Right forelimb (tissue), 1 donor: Measurements from ENCODE around the gene SOX1.

Source experiments
- DNase-seq: peaks from one replicate; pipeline ENCODE4 v3.0.0-alpha.2; 2018

The SOX1 gene

DNA sequence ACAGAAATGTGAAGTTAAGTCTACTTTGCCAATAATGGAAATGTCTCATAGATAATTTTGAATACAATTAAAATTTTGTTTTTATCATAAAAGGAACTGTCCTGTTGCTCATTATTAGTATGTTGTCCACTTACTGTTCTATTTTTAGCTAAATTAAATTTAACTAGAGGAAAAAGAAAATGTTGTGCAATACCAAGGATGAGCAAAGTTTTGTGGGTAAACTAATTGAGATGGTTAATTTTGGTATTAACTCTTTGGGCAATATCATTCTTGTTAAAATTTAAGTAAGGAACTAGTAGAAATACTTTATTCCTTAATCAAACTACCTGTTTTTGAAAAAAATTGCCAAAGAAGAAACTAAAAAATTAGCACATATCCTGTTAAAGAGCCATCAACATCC, 43.5 kb downstream of the SOX1 start:
- DNase-seq: no peak

DNA sequence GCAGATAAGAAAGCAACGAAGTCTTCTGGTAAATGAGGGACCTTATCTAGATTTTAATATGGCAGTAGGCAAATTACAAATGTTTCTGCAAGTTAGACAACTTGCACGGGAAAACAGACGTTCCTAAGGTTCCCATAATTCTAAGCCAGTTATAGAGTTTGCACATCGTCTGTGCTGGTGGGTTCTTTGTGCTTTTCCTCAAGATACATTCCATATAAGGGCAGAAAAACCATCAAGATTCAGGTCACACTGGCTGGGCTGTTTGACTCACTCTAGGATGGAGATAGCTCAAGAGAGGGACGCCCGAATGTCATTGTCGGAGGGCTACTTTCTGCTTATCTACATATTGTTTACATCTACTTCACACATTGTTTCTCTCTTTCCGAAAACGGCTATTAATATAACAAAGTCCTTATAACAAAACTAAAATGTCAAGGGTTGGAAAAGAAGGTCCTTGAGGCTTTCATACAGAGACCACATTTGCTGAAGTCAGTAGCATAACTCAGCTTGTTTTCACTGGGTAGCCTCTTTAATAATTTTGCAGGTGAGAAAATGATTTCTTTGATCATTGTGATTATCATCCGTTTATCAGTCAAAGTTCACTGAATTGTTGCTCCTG, 44.4 kb downstream of the SOX1 start:
- DNase-seq: no peak

DNA sequence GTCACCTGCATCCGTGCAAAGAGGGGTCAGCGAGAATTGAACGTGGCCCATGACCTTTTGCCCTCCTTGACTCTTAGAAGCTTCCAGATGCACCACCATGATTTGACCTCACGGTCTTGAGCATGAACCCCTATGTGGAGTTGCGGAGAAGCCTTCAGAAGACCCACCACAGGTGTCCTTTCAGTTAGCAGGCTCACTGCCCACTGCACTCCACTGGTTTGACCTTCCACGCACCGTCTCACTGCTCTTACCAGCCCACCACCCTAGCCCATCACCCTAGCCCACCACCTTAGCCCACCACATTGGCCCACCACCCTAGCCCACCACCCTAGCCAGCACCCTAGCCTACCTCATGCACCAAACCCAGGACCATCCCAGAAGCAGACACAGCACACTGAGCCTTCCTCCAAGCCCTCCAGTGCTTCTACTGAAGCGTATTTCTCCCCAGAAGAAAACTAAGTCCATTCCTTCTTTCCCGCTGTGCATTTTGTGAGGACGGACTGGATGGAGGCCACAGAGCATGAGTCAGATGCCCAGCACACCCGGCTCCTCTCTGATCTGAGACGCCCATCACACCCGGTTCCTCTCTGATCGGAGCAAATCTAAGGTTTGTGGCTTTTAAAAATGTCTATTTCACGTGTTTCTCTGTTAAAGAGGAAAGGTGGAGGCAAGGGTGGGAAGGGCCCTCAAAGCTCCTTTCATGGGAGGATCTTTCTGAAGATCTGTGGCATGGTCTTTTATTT, 45.8 kb downstream of the SOX1 start:
- no peak for DNase-seq

DNA sequence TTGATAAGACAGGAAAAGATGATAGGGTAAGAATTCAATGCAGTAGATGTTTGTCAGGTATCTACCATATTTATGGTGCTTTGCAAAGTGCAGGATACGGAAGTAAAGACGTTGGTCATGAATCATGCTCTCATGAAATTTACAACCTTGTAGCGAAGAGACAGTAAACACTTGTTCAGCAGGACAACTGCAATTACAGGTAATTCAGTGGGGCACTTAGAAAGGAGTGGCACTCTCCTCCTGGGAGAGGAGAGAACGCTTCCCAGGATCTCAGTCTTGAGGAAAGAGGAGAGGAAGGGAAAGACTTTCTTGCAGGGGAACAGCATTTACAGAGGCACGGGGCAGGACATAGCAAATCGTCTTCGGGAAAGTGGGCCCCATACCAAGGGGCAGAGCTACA, 46.4 kb downstream of the SOX1 start:
- DNase-seq: no peak

DNA sequence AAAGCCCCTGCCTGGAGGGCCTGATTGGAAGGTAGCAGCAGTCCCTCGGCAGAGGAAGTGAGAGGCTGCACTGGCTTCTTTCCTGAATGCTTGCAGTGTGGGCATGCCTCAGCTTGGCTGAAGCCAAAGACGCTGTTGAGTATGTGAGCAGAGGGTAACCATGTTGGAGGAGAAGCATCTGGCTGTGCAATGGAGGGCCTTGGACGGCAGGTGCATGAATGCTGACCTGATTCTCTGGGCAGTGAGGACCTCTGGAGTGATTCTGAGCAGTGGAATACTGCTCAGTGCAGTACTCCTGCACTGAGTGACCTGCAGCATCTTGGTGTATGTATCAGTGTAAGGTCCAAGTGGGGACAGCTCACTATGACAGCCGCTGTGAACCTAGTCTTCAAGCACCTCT, 46.9 kb downstream of the SOX1 start:
- DNase-seq: no peak

DNA sequence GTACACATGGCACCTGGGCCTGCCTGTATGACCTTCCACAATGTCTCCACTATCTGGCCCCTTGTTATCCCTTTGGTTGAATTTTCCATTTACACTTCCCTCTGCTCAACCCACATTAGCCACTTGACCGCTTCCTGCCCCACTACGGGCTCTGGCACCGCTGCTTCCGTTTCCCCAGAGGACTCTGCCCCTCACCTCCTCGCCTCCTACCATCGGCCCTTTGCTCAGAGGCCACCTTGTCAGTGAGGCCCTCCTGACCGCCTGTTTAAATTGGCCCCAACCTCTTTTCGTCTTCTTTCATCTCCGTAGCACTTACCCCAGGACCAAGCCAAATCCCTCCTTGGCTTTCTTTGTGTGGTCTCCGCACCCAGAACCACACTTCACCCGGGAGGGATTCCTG, 47.4 kb downstream of the SOX1 start:
- no peak for DNase-seq

DNA sequence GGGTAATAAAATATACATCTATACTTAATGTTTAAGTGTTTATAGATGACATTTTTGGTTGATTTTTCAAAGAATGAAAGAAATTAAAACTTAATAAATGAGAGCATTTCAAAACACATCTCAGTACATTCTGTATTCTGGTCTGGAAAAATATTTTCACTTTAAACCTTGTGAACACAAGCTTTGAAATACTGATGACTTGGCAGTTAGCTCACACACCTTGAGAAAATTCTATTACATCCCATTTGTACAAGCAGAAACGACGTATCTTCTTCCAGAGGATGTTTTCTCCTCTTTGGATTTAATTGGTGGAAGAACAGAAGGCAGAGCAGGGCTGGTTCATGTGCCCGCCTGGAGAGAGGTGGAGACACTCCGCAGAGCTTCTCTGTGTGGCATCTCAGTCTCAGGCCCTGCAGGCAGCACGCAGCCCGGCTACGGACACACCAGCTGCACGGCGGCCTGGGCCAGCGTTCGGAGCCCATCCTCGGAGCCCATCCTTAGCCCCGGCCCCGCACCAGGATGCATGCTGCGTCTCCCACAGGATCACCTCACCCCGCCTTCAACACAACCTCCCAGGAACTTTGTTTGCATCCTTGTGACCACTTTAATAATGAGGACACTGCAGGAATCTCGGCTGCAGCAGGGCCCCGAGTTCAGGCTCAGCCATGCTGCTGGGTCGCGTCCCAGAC, 48.6 kb downstream of the SOX1 start:
- no peak for DNase-seq

DNA sequence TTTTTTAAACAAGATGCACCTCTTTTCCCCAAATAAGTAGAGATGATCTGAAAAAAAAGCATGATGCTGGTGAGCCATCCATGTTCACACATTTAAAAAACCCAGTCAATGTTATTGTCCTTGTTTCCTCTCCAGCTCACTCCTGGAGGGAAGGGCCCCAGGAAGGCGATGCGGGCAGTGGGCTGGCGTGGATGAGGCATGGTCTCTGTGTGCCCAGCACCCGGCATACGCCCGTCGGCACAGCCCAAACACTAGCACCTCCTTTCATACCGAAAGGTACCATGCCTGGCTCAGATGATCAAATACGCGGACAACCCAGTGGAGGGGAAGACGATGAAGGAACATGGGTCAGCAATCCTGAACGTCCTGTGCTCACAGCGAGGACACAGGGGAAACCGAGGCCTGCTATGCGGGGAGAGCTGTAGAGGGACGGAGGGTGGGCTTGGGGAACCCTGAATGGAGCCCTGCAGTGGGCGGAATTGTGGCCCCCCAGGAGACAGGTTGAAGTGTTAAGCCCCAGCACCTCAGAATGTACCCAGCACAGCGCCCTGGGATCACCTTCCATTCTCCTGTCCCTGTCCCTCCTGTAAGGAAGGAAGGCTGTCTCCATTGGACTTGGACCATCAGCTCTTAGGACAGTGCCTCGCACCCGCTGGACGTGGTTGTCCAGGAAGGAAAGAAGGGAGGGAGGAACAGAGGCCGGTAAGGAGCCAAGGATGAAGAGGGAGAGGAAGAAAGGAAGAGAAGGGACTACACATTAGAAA, 49.4 kb downstream of the SOX1 start:
- no peak for DNase-seq

DNA sequence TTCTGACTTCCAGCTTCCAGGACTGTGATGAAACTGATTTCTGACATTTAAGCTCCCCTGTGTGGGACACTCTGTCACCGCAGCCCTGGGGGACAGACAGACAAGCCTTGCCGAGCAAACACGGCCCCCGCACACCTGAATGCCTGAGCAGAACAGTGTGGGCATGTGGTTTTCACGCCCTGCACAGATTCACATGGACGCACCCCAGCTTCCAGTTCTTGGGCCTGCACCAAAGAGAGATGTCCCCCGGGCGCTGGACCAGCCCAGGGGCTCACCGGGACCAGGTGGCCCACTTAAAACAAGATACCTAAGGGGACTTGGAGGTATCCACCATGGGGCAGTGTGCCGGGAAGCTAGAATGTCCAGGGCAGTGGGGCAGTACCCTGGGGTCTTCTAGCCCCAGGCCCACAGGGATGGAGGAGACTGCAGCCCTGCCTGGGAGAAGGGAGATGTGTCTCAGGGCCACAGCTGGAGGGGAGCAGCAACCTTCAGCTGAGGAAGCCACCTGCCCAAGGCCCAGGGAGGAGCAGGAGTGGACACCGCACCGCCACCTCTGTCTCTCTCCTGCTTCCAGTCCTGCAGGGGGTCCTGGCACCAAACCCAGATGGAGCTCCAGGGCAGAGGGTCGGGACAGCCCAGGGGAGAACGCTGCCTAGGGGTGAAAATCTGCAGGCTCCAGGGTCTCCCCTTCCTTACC, 50.5 kb downstream of the SOX1 start:
- DNase-seq: no peak

DNA sequence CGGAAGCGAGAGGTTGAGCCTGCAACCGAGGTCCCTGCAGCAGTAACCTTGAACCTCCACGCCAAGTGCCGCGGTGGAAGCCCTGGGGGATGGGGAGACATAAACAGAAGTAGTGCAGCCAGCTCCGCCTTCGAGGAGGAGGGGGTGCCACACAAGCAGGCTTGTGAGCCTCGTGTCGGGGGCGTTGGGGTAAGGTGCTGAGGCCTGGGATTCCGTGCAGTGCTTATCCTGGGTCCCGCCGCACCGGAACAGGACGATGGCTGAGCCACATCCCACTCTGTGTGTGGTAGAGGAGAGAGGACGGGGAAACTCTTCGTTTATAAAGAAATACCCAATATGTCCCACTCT, 51.0 kb downstream of the SOX1 start:
- DNase-seq: no peak

DNA sequence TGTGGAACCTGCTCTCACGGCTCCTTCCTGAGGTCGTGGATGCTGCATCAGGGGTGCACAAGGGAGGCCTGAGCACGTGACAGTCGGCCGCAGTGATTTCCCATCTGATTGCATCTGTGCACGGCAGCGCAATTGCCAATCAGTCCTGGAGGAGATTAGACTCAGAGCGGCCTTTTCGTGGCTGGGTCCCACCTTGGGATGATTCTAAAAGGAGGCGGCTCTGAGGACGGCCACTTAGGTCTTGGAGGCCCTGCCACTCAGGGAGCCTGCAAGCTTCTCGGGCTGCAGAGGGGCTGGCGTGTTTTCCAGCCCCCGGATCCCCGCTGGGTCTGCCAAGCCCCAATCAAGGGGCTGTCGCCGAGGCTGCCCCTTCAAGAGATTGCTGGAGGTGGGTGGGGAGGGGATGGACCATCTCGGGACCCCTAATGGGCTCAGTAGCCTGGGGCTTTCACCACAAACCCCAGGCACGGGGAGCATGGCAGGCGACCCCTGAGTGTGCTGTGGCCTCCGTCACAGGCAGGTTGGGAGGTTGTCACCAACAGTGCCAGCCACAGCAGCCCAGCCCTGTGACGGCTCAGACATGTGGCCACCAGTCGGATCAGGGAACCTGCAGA, 51.6 kb downstream of the SOX1 start:
- no peak for DNase-seq

DNA sequence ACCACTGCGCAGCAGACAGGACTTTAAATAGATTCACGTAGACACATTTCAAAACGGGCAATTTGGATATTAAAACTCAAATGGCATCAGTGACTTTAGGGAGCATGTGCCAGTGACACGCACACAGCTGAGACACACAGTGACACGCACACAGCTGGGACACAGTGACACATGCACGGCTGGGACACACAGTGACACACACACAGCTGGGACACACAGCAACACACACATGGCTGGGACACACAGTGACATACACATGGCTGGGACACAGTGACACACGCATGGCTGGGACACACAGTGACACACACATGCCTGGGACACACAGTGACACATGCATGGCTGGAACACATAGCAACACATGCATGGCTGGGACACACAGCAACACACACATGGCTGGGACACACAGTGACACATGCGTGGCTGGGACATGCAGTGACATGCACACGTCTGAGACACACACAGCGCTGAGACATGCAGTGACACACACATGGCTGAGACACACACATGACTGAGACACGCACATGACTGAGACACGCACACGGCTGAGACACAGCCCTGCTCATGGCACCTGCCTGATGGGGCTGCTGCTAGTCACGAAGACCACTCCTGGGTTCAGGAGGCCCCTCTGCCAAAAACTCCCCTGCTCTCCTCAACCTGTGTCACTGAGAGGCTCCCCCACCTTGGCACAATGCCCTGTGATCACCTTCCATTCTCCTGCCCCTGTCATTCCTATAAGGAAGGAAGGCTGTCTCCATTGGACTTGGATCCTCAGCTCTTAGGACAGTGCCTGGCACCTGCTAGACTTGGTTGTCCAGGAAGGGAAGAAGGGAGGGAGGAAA, 52.5 kb downstream of the SOX1 start:
- no peak for DNase-seq

DNA sequence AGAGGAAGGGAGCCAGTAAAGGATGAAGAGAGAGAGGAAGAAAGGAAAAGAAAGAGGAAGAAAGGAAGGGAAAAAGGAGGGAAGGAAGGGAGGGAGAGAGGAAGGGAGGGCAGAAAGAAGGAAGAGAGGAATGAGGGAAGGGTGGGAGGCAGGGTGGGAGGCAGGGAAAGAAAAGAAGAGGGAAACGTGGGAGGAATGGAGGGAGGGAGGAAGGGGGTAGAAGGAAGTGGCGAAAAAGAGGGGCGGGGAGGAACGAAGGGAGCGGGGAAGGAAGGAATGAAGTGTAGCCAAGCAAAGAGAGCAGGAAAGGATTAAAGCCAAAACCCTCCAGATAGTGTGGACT, 53.1 kb downstream of the SOX1 start:
- DNase-seq: no peak
